Activated naive CD4-positive, alpha-beta T cell treated with anti-CD3 and anti-CD28 coated beads for 36 hours (primary cell): ENCODE data around the gene SLC12A8. TPM values are rescaled to one million over a fixed set of nuclear protein-coding genes. Genes with fewer than 3 reads are reported as not detected.

ENCODE experiments used
- CTCF ChIA-PET: fragments of 350-600 bp; sonication (Branson Sonifier 250); formaldehyde crosslinking; loops from one replicate; lab custom pipeline; 2021; ENCODE audit warnings: antibody characterized with exemption; lab: Charles Lee
- DNase-seq: peaks from one replicate; pipeline ENCODE4 v3.0.0-alpha.2; 2020
- H3K27ac Mint-ChIP-seq: one replicate; pipeline ENCODE4 v1.8.0; 2021; ENCODE audit warnings: mild to moderate bottlenecking, mixed read lengths
- H3K27me3 Mint-ChIP-seq: one replicate; pipeline ENCODE4 v1.8.0; 2021; ENCODE audit warnings: low read depth, mixed read lengths
- H3K36me3 Mint-ChIP-seq: one replicate; pipeline ENCODE4 v1.8.0; 2021; ENCODE audit warnings: low read depth, mixed read lengths
- H3K4me1 Mint-ChIP-seq: one replicate; pipeline ENCODE4 v1.8.0; 2021; ENCODE audit warnings: low read depth, mixed read lengths
- H3K4me3 Mint-ChIP-seq: one replicate; pipeline ENCODE4 v1.8.0; 2021; ENCODE audit warnings: mild to moderate bottlenecking, moderate library complexity, mixed read lengths
- H3K9me3 Mint-ChIP-seq: one replicate; pipeline ENCODE4 v1.8.0; 2021; ENCODE audit warnings: mixed read lengths
- intact Hi-C: fragments of 100-400 bp; cut with micrococcal nuclease; formaldehyde crosslinking; loops from one replicate; pipeline ENCODE4 v1.15.1; 2023
- total RNA-seq, 2 experiments: library from RNA; stranded (reverse); gene quantifications; one replicate each; pipeline ENCODE4 v1.2.3, GENCODE V29; 2021

The SLC12A8 gene
- total RNA-seq, 2 experiments from 2014 or later = 1.1 TPM

GRCh38 chr3:125141596-125142419 lies 70.7 kb downstream of the SLC12A8 start:
- H3K4me3 Mint-ChIP-seq = peak overlapping the region; percentile 67
- peaks cover 22% of the 10 kb centered on the region for H3K27me3 Mint-ChIP-seq
- no peaks in the 10 kb centered on the region for H3K36me3 Mint-ChIP-seq
- H3K9me3 Mint-ChIP-seq = no peaks in the 10 kb centered on the region
- DNase-seq = peak; percentile 84
- peak overlapping the region; percentile 50 for H3K27ac Mint-ChIP-seq
- CTCF ChIA-PET = interaction anchor here (0.6 to 2.2 kb wide), 4 partner anchors 9 to 89 kb away, joined by 3 to 7 read pairs (median 5); no protein-coding TSS in a partner anchor
- H3K4me1 Mint-ChIP-seq = peaks cover 34% of the 10 kb centered on the region
- intact Hi-C loops = loop anchor here (1.0 to 10.0 kb wide), 8 partner anchors 12 to 1333 kb away; partner anchors contain the start of genes ZNF148 and ZXDC

- CTCF ChIA-PET = interaction anchor here (0.6 to 2.2 kb wide), 4 partner anchors 10 to 286 kb away, joined by 3 to 7 read pairs (median 4); no protein-coding TSS in a partner anchor
- H3K27me3 Mint-ChIP-seq = peaks cover 26% of the 10 kb centered on the region
- H3K9me3 Mint-ChIP-seq = no peaks in the 10 kb centered on the region
- H3K27ac Mint-ChIP-seq = no peak overlapping the region
- peak overlapping the region; percentile 67 for H3K4me3 Mint-ChIP-seq
- peaks cover 41% of the 10 kb centered on the region for H3K4me1 Mint-ChIP-seq
- no peak for DNase-seq
- intact Hi-C loops = loop anchor here (1.0 to 10.0 kb wide), 6 partner anchors 13 to 1334 kb away; partner anchors contain the start of genes ZNF148 and ZXDC
- no peaks in the 10 kb centered on the region for H3K36me3 Mint-ChIP-seq
Observed at GRCh38 chr3:125140818-125141595, 71.5 kb downstream of the SLC12A8 start.

GRCh38 chr3:125140011-125140817 lies 72.3 kb downstream of the SLC12A8 start:
- Mint-ChIP-seq H3K9me3 (no peaks in the 10 kb centered on the region), H3K27ac (no peak overlapping the region), H3K4me3 (no peak overlapping the region), H3K36me3 (no peaks in the 10 kb centered on the region), H3K4me1 (peaks cover 41% of the 10 kb centered on the region), H3K27me3 (peaks cover 26% of the 10 kb centered on the region)
- CTCF ChIA-PET = interaction anchor here (0.6 to 1.6 kb wide), 3 partner anchors 10 to 287 kb away, joined by 3 to 7 read pairs (median 3); no protein-coding TSS in a partner anchor
- intact Hi-C loops = loop anchor here (2.0 to 10.0 kb wide), 3 partner anchors 145 to 1335 kb away; partner anchors contain the start of genes ZNF148 and ZXDC
- DNase-seq = no peak

GRCh38 chr3:125139386-125139785 lies 73.2 kb downstream of the SLC12A8 start:
- Mint-ChIP-seq H3K36me3 (no peaks in the 10 kb centered on the region), H3K27ac (no peak overlapping the region), H3K4me3 (no peak overlapping the region), H3K9me3 (no peaks in the 10 kb centered on the region), H3K27me3 (peaks cover 22% of the 10 kb centered on the region), H3K4me1 (peaks cover 41% of the 10 kb centered on the region)
- CTCF ChIA-PET = no interaction called here
- DNase-seq = no peak
- intact Hi-C loops = no loop called here

- CTCF ChIA-PET = interaction anchor here (0.5 to 0.9 kb wide), 2 partner anchors 14 to 56 kb away, joined by 7 to 9 read pairs; no protein-coding TSS in a partner anchor
- H3K4me1 Mint-ChIP-seq = peaks cover 41% of the 10 kb centered on the region
- no peaks in the 10 kb centered on the region for H3K36me3 Mint-ChIP-seq
- peaks cover 16% of the 10 kb centered on the region for H3K27me3 Mint-ChIP-seq
- intact Hi-C loops = no loop called here
- H3K4me3 Mint-ChIP-seq = no peak overlapping the region
- no peaks in the 10 kb centered on the region for H3K9me3 Mint-ChIP-seq
- no peak for DNase-seq
- H3K27ac Mint-ChIP-seq = no peak overlapping the region
Observed at GRCh38 chr3:125137358-125138033, 75.1 kb downstream of the SLC12A8 start.

- CTCF ChIA-PET = interaction anchor here (0.5 to 0.9 kb wide), 2 partner anchors 14 to 55 kb away, joined by 7 to 9 read pairs; no protein-coding TSS in a partner anchor
- Mint-ChIP-seq H3K27me3 (peaks cover 16% of the 10 kb centered on the region), H3K4me1 (peaks cover 39% of the 10 kb centered on the region), H3K27ac (no peak overlapping the region), H3K4me3 (no peak overlapping the region), H3K9me3 (no peaks in the 10 kb centered on the region), H3K36me3 (no peaks in the 10 kb centered on the region)
- intact Hi-C loops = no loop called here
- no peak for DNase-seq
Observed at GRCh38 chr3:125136966-125137357, 75.6 kb downstream of the SLC12A8 start.

GRCh38 chr3:125136515-125136914 lies 76.0 kb downstream of the SLC12A8 start:
- intact Hi-C loops = no loop called here
- H3K4me3 Mint-ChIP-seq = no peak overlapping the region
- peaks cover 34% of the 10 kb centered on the region for H3K4me1 Mint-ChIP-seq
- peaks cover 16% of the 10 kb centered on the region for H3K27me3 Mint-ChIP-seq
- H3K9me3 Mint-ChIP-seq = no peaks in the 10 kb centered on the region
- no peak for DNase-seq
- no peaks in the 10 kb centered on the region for H3K36me3 Mint-ChIP-seq
- H3K27ac Mint-ChIP-seq = no peak overlapping the region
- CTCF ChIA-PET = interaction anchor here (0.9 kb wide), 1 partner anchor 13 kb away, joined by 7 read pairs; no protein-coding TSS in a partner anchor

GRCh38 chr3:125134952-125135351 lies 77.6 kb downstream of the SLC12A8 start:
- DNase-seq = no peak
- CTCF ChIA-PET = no interaction called here
- intact Hi-C loops = no loop called here
- Mint-ChIP-seq H3K4me3 (no peak overlapping the region), H3K4me1 (peaks cover 23% of the 10 kb centered on the region), H3K9me3 (no peaks in the 10 kb centered on the region), H3K27ac (no peak overlapping the region), H3K36me3 (no peaks in the 10 kb centered on the region), H3K27me3 (peaks cover 12% of the 10 kb centered on the region)

- intact Hi-C loops = no loop called here
- peaks cover 5% of the 10 kb centered on the region for H3K27me3 Mint-ChIP-seq
- CTCF ChIA-PET = interaction anchor here (0.7 to 1.5 kb wide), 2 partner anchors 10 to 24 kb away, joined by 4 to 6 read pairs; no protein-coding TSS in a partner anchor
- peaks cover 20% of the 10 kb centered on the region for H3K4me1 Mint-ChIP-seq
- no peaks in the 10 kb centered on the region for H3K9me3 Mint-ChIP-seq
- H3K36me3 Mint-ChIP-seq = no peaks in the 10 kb centered on the region
- no peak overlapping the region for H3K27ac Mint-ChIP-seq
- no peak for DNase-seq
- H3K4me3 Mint-ChIP-seq = no peak overlapping the region
Observed at GRCh38 chr3:125132815-125133214, 79.7 kb downstream of the SLC12A8 start.

- Mint-ChIP-seq H3K9me3 (no peaks in the 10 kb centered on the region), H3K36me3 (no peaks in the 10 kb centered on the region), H3K4me3 (no peak overlapping the region), H3K27ac (no peak overlapping the region), H3K27me3 (no peaks in the 10 kb centered on the region), H3K4me1 (peaks cover 19% of the 10 kb centered on the region)
- DNase-seq = no peak
- CTCF ChIA-PET = no interaction called here
- intact Hi-C loops = no loop called here
Observed at GRCh38 chr3:125129512-125129997, 83.0 kb downstream of the SLC12A8 start.
